Osteoblast (primary cell): Measurements from ENCODE around the gene RPL18. TPM values are rescaled to one million over a fixed set of nuclear protein-coding genes. Genes with fewer than 3 reads are reported as not detected.
A peak's percentile ranks its signal among the peaks of the same experiment; 100 is the strongest.

ENCODE experiments used
- DNase-seq: peaks from one replicate; pipeline ENCODE4 v3.0.0; 2011; ENCODE audit warnings: low spot score, mixed read lengths; ENCODE audit not compliant: insufficient read length; ENCODE audit errors: missing footprints
- H2AFZ ChIP-seq: 2 replicates; pipeline ENCODE4 v1.6.0; 2011; ENCODE audit warnings: mild to moderate bottlenecking, low read length
- H3K27ac ChIP-seq: 2 replicates; pipeline ENCODE4 v1.5.1; 2011; ENCODE audit warnings: mild to moderate bottlenecking, low read depth, low read length, moderate library complexity
- H3K27me3 ChIP-seq: 2 replicates; pipeline ENCODE4 v1.6.0; 2012; ENCODE audit warnings: mild to moderate bottlenecking, control low read depth, inconsistent platforms, low read length, moderate library complexity; ENCODE audit not compliant: insufficient read depth
- H3K36me3 ChIP-seq: 2 replicates; pipeline ENCODE4 v1.5.1; 2011; ENCODE audit warnings: mild to moderate bottlenecking, low read length, control low read depth, moderate library complexity; ENCODE audit not compliant: insufficient read depth
- H3K4me1 ChIP-seq: 2 replicates; pipeline ENCODE4 v1.5.1; 2011; ENCODE audit warnings: mild to moderate bottlenecking, low read length, control low read depth, moderate library complexity; ENCODE audit not compliant: insufficient read depth
- H3K4me2 ChIP-seq: 2 replicates; pipeline ENCODE4 v1.6.0; 2011; ENCODE audit warnings: mild to moderate bottlenecking, low read length; ENCODE audit not compliant: insufficient read depth
- H3K4me3 ChIP-seq: fragments of 200-600 bp; sonication (generic); 3 replicates; pipeline ENCODE4 v1.5.1; 2012; ENCODE audit warnings: mild to moderate bottlenecking, low read length, inconsistent platforms; ENCODE audit not compliant: insufficient read depth
- H3K79me2 ChIP-seq: 2 replicates; pipeline ENCODE4 v1.6.0; 2012; ENCODE audit warnings: mild to moderate bottlenecking, low read length, control low read depth, inconsistent platforms; ENCODE audit not compliant: insufficient read depth
- H3K9me3 ChIP-seq: 2 replicates; pipeline ENCODE4 v1.5.1; 2011; ENCODE audit warnings: low read depth, low read length, control low read depth
- H4K20me1 ChIP-seq: 2 replicates; pipeline ENCODE4 v1.6.0; 2012; ENCODE audit warnings: mild to moderate bottlenecking, low read length, control low read depth; ENCODE audit not compliant: insufficient read depth
- total RNA-seq: library from RNA; depleted of rRNA; stranded (reverse); fragments of >200 nt; gene quantifications from 2 replicates; pipeline ENCODE4 v1.2.3, GENCODE V29; 2012
- TF ChIP-seq, protein P1 (sequence below): IDR thresholded peaks from 2 replicates; pipeline ENCODE4 v1.5.1; 2011; ENCODE audit warnings: mild to moderate bottlenecking, low read depth, low read length, moderate library complexity; ENCODE audit errors: extremely low read depth

The RPL18 gene
- total RNA-seq, 1 donor: 1,357 TPM

DNA sequence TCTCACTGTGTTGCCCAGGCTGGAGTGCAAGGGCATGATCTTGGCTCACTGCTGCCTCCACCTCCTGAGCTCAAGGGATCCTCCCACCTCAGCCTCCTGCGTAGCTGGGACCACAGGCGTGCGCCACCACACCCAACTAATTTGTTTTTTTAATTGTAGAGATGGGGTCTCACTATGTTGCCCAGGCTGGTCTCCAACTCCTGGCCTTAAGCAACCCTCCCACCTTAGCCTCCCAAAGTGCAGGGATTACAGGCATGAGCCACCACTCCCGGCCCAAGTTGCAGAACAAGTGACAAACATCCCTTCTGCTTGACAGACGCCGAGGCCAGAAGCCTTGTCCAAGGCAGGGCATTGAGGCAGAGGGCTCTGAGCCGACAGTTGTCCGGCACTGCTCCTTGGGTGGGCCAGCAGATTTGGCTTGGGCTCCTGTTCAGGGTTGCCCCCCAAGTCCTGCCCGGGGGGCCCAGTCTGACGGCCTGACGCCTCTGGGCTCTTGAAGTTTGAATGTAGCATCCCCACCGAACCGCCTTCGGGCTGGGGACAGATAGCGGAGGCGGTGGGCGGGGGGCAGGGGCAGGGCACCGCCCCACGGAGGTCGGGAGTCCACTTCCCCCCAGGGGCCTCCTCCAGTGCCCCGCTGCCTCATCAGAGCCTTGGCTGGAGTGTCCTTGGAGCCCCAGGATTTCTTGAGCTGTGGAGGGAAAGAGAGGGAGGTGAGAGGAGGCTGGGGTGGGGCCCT, 18.1 kb downstream of the RPL18 start:
- no peaks in the 10 kb centered on the region for H3K79me2 ChIP-seq
- no peaks in the 10 kb centered on the region for H3K4me1 ChIP-seq
- no peaks in the 10 kb centered on the region for H4K20me1 ChIP-seq
- no peak overlapping the region for H3K4me3 ChIP-seq
- TF ChIP-seq, protein P1, sequence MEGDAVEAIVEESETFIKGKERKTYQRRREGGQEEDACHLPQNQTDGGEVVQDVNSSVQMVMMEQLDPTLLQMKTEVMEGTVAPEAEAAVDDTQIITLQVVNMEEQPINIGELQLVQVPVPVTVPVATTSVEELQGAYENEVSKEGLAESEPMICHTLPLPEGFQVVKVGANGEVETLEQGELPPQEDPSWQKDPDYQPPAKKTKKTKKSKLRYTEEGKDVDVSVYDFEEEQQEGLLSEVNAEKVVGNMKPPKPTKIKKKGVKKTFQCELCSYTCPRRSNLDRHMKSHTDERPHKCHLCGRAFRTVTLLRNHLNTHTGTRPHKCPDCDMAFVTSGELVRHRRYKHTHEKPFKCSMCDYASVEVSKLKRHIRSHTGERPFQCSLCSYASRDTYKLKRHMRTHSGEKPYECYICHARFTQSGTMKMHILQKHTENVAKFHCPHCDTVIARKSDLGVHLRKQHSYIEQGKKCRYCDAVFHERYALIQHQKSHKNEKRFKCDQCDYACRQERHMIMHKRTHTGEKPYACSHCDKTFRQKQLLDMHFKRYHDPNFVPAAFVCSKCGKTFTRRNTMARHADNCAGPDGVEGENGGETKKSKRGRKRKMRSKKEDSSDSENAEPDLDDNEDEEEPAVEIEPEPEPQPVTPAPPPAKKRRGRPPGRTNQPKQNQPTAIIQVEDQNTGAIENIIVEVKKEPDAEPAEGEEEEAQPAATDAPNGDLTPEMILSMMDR: no peak
- no peak overlapping the region for H3K4me2 ChIP-seq
- no peak overlapping the region for H3K27ac ChIP-seq
- DNase-seq: peak; percentile 50
- no peaks in the 10 kb centered on the region for H3K27me3 ChIP-seq
- H3K36me3 ChIP-seq: no peaks in the 10 kb centered on the region
- no peaks in the 10 kb centered on the region for H3K9me3 ChIP-seq
- no peak overlapping the region for H2AFZ ChIP-seq

DNA sequence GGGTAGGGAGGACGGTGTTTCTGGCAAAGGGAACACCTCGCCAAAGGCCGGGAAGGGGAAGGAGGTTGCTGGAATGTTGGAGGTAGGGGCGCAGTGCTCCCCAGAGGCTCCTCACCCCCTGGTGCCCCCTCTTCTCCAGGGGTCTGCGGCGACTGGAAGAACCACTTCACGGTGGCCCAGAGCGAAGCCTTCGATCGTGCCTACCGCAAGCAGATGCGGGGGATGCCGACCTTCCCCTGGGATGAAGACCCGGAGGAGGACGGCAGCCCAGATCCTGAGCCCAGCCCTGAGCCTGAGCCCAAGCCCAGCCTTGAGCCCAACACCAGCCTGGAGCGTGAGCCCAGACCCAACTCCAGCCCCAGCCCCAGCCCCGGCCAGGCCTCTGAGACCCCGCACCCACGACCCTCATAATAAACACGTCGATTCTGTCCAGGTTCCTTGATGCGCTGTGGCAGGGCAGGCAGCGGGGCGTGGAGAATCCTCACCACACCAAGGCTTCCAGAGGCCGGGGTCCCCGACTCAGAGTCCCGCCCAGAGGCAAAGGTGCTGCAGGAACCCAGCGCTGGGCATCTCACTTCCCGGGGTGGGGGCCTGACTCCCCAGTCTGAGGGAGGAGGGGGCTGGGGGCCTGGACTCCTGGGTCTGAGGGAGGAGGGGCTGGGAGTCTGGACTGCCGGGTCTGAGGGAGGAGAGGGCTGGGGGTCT, 19.8 kb downstream of the RPL18 start:
- Histone ChIP-seq H4K20me1 (no peaks in the 10 kb centered on the region), H3K4me3 (no peak overlapping the region), H3K79me2 (no peaks in the 10 kb centered on the region), H2AFZ (no peak overlapping the region), H3K4me1 (no peaks in the 10 kb centered on the region), H3K9me3 (no peaks in the 10 kb centered on the region), H3K4me2 (no peak overlapping the region), H3K27me3 (no peaks in the 10 kb centered on the region), H3K27ac (no peak overlapping the region), H3K36me3 (no peaks in the 10 kb centered on the region)
- TF ChIP-seq, protein P1: no peak
- DNase-seq: peak; percentile 66

GRCh38 chr19:48596679-48597465, 22.1 kb downstream of the RPL18 start:
- DNase-seq: peak; percentile 26
- Histone ChIP-seq H3K79me2 (no peaks in the 10 kb centered on the region), H2AFZ (no peak overlapping the region), H3K4me1 (no peaks in the 10 kb centered on the region), H3K4me3 (no peak overlapping the region), H3K9me3 (no peaks in the 10 kb centered on the region), H3K4me2 (no peak overlapping the region), H3K36me3 (no peaks in the 10 kb centered on the region), H4K20me1 (no peaks in the 10 kb centered on the region), H3K27me3 (no peaks in the 10 kb centered on the region), H3K27ac (no peak overlapping the region)
- TF ChIP-seq, protein P1: no peak
